Dermis microvascular lymphatic vessel endothelial cell (primary cell): Measurements from ENCODE around the gene RTN4RL2. TPM values are rescaled to one million over a fixed set of nuclear protein-coding genes. Genes with fewer than 3 reads are reported as not detected.

Experiments used
- total RNA-seq: library from RNA; depleted of rRNA; stranded (reverse); fragments of >200 nt; gene quantifications from 2 replicates; pipeline ENCODE4 v1.2.1, GENCODE V29; 2014

Gene RTN4RL2
- total RNA-seq, 1 donor from 2014 or later: not detected

Other genes with a start within 250 kb of the RTN4RL2 start
- 0.90 and 1.0 TPM in 2 replicates for gene APLNR, start 223.3 kb upstream of the RTN4RL2 start, total RNA-seq
- 42.0 and 51.5 TPM in 2 replicates for gene TNKS1BP1, start 135.6 kb upstream of the RTN4RL2 start, total RNA-seq
- 51.6 and 58.3 TPM in 2 replicates for gene SSRP1, start 124.6 kb upstream of the RTN4RL2 start, total RNA-seq
- gene P2RX3, start 122.2 kb upstream of the RTN4RL2 start, total RNA-seq: not detected in 2 replicates
- not detected in 2 replicates for gene PRG3, start 79.4 kb upstream of the RTN4RL2 start, total RNA-seq
- gene PRG2, start 69.9 kb upstream of the RTN4RL2 start, total RNA-seq: under 0.01 TPM in 1 of 2 replicates, not detected in the other
- gene SLC43A3, start 33.4 kb upstream of the RTN4RL2 start, total RNA-seq: 24.4 and 35.3 TPM in 2 replicates
- gene SLC43A1, start 55.2 kb downstream of the RTN4RL2 start, total RNA-seq: 11.0 and 19.0 TPM in 2 replicates
- 34.5 and 64.1 TPM in 2 replicates for gene TIMM10, start 70.2 kb downstream of the RTN4RL2 start, total RNA-seq
- gene SMTNL1, start 77.1 kb downstream of the RTN4RL2 start, total RNA-seq: not detected in 2 replicates
- 28.4 and 51.7 TPM in 2 replicates for gene UBE2L6, start 107.1 kb downstream of the RTN4RL2 start, total RNA-seq
- 0.51 TPM in 1 of 2 replicates, not detected in the other for gene SERPING1, start 137.2 kb downstream of the RTN4RL2 start, total RNA-seq
- gene YPEL4, start 189.4 kb downstream of the RTN4RL2 start, total RNA-seq: 0.13 TPM in 2 replicates
- 17.5 and 23.8 TPM in 2 replicates for gene CLP1, start 197.2 kb downstream of the RTN4RL2 start, total RNA-seq
- 29.7 and 42.1 TPM in 2 replicates for gene ZDHHC5, start 207.6 kb downstream of the RTN4RL2 start, total RNA-seq